Measurements from ENCODE around the gene MLANA.

MLANA gene, protein sequence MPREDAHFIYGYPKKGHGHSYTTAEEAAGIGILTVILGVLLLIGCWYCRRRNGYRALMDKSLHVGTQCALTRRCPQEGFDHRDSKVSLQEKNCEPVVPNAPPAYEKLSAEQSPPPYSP

DNA sequence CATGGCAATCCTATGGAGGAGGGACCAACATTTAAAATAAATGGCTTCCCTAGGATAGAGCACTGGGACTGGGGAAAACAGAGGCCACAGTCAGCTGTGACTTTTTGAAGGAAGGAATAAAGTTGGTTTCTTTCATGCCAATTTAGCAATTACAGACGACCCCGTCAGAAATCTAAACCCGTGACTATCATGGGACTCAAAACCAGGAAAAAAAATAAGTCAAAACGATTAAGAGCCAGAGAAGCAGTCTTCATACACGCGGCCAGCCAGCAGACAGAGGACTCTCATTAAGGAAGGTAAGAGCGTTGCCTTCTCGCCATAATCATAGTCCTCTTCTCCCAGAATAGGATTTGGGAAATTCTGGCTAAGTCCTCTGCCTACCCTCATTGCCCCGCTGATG, at the start of gene MLANA:
MLANA (plus strand) TSS at position 249 of the 400 bp plus-strand sequence. CDS start 1,586 bp downstream, outside the sequence.
- no peak for DNase-seq

DNA sequence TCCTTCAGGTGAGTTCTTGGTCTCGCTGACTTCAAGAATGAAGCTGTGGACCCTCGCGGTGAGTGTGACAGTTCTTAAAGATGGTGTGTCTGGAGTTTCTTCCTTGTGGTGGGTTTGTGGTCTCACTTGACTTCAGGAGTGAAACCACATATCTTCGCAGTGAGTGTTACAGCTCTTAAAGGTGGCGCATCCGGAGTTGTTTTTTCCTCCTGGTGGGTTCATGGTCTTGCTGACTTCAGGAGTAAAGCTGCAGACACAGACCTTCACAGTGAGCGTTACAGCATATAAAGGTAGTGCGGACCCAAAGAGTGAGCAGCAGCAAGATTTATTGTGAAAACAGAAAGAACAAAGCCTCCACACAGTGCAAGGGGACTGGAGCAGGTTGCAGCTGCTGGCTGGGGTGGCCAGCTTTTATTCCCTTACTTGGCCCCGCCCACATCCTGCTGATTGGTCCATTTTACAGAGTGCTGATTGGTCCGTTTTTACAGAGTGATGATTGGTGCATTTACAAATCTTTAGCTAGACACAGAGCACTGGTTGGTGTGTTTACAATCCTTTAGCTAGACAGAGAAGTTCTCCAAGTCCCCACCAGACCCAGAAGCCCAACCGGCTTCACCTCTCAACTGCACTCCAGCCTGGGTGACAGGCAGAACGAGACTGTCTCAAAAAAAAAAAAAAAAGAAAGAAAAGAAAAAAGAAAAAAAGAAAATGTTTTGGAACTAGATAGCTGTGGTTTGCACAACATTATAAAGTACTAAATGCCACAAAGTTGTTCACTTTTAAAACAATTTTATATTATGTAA, 48.7 kb upstream of the MLANA start:
- DNase-seq: no peak

DNA sequence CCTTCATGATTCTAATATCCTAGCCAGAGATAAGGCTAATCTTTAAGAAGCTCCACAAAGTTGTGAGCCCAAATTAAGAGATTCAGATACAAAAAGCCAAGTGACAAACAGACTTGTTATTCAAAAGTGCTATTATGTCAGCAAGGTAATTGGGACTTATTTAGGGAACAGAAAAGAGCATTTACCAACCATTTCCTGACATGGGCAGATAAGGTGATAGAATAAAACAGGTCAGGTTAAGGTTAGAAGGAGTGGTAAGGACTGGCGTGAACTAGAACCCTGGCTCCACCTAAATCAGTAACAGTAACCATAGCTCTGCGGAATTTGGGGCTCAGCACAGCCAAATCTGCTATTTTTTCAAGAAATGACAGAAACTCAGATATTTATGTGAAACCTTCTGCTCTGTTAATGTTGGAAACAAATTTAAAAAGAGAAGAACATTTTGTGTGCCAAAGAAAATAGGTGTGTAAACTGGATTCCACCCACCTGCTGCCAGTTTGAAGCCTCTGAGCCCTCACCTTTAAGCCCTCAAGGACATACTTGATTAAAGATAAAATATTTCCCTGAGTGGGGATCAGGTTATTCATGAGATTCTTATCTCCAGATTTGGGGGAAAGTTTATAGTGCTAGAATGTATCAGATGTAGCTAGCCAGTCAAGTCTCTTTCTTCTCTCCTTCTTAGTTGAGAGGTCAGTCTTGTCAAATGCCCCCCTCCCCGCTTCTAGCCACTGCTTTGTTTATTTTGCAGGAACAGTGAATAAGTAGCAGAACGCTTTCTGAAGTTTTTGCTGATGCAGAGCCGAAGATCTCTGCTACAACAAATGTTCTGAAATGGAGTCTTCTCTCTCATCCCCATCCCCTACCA, 47.5 kb upstream of the MLANA start:
- DNase-seq: no peak

DNA sequence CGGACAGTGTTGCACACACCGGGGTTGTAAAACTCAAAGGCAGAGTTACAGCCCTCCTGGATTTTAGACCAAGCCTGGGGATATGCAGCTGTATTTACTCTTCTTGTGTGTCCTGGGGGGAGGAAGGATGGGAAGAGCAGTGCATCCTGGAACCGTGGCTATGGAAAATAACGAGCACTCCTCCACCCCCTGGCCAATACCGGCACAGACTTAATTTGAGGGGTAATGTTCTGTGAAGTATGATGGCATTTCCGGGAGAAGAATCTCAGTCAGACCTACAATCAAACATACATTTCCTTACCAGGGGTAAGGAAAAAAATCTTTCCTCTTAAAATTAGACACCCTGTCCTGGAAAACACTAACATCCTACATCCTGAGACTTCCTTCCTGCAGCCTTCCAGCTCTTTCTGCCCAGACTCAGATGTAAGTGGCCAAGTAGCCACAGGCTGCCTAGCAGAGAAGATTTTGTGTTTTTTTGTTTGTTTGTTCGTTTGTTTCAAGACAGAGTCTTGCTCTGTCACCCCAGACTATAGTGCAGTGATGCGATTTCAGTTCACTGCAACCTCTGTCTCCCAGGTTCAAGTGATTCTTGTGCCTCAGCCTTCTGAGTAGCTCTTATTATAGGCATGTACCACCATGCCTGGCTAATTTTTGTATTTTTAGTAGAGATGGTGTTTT, 46.8 kb upstream of the MLANA start:
- DNase-seq: no peak

DNA sequence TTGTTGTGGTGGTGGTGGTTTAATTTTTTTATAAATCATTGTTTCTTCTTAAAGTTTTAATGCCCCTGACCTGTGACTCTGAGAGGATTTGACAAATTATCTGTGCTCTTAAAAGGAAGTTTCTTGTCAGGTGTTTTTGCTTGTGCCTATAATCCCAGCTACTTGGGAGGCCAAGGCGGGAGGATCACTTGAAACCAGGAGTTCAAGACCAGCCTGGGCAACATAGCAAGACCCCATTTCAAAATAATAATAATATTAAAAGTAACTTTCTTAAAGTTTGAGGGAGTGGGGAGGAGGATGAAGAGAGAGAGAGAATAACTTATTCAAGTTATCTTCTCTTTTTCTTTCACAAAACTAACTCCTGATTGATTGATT, 45.5 kb upstream of the MLANA start:
- DNase-seq: no peak

DNA sequence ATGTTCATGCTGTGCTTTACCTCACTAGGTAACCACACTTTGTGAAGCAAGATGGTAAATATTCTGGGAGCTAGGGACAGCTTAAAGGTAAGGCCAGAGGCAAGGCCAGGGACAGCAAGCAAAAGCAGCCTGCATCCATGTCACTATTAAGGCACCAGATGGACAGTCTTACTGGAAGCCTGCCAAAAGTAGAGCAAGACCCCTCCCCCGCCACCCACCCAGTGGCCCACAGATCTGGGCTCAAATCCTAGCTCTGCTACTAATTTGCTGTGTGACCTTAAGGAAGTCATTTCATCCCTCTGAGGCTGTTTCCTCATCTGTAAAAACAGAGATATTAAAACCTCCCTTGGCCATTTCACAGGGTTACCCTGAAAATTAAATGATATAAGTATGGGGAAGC, 44.6 kb upstream of the MLANA start:
- DNase-seq: no peak

DNA sequence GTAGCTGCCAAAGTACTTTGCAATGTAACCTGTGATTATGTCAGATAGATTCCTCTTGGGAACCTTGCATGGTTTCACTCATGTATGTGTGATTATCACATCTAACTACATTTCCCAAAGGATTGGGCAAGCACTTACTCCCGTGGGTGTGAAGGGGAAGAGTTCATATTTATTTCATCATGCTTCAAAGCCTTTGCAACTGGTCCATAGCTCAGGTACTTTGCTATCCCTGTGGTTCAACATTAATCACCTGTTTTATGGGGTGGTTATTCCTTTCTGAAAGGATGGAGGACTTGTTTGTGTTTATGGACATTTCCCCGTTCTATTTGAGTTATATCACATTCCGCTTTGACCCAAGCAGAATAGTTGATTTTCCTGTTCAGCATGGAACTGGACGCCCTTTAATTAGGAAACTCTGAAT, 44.2 kb upstream of the MLANA start:
- DNase-seq: no peak

DNA sequence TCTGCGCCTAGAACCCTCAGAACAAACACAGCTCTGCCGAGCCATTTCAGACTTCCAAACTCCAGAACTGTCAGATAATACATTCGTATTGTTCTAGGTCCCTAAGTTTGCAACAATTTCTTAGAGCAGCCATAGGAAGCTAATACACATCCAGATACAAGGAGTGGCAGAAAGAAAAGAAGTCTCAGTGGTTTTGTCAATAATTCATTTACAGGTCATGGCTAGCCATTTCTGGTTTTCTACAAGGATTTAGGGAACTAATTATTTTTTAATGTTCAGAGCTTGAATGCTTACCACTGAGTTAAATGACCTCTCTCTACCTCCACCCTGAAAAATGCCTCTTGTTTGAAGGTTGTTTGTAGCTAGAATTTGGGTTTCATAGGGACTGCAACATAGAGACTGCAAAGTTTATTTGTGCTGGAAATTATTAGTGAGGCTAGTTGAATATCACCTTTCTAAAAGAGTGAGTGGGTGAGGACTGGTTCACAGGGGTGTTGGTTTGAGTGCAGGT, 42.3 kb upstream of the MLANA start:
- DNase-seq: no peak

DNA sequence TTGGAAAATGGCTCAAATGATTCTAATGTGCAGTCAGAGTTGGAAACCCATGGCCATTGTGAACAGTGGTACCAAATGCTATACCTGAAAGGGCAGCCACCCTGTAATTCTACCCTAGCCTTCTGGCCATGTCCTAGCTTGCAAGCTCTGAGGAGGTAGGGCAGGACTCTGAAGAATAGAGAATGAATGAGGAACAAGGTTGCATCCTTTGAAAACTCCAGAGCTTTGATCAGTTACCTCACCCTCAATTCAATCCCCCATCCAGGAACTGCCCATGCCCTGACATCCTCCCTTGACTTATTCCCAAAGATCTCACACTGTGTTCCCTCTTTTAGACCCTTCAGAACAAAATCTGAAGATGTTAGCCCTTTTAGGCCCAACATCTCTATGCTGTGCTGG, 40.0 kb upstream of the MLANA start:
- DNase-seq: no peak

DNA sequence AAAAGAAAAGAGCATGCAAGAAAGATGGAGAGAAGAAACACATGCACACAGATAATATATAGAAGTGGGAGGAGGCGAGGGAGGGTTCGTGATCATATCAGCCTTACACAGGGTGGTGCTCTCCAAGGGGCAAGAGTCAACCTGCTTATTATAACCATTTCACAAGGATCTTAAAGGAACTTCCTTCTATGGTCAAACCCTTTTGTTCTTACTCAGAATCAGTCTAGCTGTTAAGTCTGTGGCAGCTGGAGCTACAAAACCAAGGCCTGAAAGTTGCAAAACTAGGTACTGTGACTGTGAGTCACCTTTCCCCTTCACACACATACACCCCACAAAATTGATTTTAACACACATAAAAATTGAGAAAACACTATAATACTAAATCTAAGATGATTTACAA, 39.2 kb upstream of the MLANA start:
- DNase-seq: peak; percentile 93 to 97

DNA sequence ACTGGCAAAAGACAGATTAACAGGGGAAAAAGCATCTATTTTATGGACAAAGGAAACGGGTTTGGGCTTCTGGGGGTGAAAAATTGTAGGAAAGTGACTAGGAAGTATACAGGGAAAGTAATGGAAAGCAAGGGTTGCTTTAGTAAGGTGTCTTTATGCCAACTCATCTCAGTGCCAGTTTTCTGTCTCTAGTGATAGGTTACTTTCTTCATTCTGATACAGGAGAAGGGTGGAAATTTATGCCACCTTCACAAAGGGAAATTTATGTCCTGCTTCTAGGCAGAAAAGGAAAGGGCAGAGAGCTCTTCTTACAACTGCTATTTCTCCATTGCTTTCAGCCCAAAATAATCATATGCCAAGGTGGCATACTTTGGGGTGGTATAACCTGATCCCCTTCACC, 37.7 kb upstream of the MLANA start:
- no peak for DNase-seq

DNA sequence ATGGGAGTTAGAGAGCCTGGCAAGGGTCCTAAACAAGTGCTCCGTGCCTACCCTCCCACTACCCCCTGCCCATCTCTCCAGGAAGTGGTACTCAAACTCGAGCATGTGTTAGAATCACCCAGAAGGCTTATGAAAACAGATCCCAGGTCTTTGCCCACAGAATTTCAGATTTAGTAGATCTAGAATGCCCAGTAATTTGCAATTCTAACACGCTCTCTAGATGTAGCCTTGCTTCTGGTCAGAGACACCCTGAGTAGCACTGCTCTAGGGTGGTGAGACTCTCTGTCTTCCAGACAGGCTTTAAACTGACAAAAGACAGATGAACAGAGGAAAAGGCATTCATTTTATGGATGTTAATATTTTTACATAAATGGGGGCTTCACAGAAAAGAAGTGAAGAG, 37.1 kb upstream of the MLANA start:
- no peak for DNase-seq

DNA sequence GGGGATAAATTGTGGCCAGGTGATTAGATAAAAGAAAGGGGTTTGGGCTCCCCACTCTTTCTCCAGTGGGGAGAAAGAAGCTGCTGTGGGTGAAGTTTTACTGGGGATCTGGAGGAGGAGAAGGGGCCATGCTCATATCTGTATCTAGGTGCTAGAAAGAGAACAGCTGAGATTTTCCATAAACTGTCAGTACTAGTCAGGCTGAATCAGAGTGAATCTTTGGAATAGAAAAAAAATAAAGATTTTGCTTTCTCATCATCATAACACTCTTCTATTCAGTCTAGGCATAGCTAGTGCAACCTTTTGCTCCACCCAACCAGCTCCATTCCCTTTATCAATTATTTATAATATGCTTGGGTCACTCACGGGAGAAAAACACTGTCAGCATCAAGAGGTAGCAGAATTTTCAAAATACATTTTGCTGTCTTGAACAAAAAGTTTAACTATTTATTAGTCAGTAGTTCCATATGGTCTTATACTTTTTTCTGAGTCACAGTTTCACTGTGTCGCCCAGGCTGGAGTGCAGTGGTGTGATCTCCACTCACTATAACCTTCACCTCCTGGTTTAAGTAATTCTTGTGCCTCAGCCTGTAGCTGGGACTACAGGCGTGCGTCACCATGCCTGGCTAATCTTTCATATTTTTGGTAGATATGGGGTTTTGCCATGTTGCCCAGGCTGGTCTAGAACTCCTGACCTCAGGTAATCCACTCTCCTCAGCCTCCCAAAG, 36.5 kb upstream of the MLANA start:
- DNase-seq: no peak

DNA sequence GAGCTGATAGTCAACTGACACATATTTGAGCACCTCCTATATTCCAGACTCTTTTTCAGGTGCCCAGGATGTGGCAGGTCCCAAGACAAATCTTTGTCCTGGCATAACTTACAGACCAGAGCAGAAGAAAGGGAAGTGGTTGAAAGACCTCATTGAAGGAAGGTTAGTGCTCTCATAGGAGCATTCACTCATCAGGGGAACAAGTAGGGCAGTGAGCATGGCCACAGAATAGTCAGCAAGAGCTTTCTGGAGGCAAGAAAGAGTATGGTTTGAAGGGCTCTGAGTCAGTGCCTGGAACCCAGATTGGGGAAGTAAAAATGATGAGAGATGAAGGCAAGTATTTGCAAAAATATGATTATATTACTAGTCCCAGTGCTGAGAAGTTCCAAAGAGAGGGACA, 32.8 kb upstream of the MLANA start:
- peak; percentile 50 to 54 for DNase-seq

DNA sequence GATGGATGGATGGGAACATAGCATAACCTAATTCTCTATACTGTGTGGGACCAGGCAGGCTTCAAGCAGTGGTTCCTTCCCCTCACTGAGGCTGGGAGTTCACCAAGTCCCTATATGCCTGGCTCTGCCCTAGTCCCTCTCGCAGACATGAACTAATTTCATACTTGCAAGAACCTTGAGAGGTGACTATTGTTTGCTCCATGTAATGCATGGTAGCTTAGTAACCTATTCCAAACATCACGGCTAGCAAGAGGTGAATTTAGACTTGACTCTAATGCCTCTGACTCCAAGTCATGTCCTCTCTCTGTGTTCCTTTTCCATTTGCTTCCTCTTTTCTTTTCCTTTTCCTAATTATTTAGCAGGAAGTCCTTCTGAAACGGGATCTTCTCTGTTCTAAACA, 31.9 kb upstream of the MLANA start:
- no peak for DNase-seq

DNA sequence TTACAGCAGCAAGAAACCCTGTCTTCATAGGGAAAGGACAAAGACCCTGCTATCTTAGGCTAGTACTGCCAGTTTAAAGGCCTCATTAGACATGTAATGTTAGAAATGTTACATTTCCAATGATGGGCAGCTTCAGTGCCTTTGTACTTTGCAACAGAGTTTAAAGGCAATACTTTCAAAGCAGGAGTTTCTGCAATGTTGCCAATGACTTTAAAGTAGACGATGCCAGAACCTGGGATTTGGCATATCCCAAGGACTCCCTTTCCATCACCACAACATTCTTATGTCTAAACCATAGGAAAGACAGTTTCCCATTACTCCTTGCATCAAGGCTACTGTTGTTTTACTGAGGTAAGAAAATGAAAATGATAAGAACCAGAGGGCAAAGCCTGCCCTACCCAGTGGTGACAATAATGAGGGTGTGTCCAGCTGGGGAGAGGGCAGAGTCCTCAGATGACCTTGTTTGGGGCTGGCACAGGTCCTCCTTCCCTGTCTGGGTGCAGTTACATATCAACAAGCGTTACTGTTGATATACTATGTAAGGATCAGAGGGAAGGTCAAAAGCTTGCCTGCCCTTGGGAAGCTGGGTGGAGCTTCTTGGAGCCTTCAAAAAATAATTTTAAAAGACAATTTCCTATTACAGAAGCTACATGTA, 27.5 kb upstream of the MLANA start:
- no peak for DNase-seq

DNA sequence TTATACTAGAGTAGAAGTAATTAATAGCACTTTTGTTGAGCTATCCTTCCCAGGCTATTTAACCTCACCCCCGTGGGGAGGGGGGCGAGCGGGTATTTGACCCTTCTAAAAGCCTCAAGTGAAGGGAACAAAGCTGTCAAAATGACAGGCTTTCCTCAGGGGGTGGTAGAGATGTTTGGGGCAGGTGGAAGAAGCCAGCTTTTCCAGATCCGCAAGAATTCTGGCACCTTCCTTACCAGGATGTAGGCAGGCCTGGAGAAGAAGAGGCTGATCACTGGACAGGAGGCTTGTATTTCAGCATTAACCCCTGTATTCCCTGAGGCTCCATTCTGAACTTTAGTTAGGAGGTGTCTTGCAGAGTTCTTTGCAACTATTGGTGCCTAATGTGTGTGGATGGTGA, 26.2 kb upstream of the MLANA start:
- DNase-seq: no peak

DNA sequence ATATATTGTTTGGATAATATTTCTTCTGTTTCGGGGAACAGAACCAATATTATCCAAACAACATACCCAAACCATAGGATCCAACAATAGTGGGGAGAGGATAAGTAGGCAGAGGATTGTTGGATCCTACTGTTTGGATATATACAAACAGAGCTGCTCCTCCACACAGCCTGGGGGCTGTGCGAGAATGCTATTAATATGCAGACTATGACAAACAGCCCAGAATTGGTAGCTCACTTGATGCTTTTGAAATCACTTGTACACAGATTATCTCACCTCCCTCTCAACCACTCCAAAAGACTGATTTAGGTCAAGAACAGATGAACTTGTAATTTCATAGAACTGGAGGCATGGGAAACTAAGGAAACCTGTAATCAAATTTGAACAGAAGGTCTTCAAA, 24.4 kb upstream of the MLANA start:
- DNase-seq: no peak

DNA sequence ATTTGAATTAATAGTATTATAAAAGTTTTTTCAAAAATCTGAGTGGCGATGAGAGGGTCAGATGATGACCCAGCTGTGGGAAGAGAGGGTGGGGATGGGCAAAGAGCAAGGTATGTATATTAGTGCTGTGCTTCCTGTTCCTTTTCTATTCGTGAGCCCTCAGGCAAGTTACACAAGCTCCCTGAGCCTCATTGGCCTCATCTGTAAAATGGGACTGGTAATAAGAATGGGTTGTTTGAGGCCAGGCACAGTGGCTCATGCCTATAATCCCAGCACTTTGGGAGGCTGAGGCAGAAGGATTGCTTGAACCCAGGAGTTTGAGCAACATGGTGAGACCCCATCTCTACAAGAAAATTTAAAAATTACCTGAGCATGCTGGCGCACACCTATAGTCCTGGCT, 24.0 kb upstream of the MLANA start:
- no peak for DNase-seq

DNA sequence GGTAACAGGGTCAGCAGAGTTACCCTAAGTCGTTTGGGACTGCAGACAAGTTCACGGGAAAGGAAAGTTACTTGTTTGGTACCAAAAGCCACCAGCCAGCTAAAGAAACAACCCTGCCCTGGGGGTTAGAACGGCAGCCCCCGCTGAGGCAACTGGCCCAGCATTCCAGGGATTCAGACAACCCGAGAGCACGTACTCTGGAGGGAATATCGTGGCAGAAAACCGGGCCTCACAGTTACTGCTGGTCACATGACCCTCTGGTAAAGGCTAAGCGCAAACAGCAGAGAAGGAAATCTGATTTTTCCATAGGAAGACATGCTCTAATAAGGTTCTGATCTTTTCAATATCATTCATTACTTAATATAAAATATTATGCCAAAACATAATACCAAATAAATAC, 22.5 kb upstream of the MLANA start:
- no peak for DNase-seq

DNA sequence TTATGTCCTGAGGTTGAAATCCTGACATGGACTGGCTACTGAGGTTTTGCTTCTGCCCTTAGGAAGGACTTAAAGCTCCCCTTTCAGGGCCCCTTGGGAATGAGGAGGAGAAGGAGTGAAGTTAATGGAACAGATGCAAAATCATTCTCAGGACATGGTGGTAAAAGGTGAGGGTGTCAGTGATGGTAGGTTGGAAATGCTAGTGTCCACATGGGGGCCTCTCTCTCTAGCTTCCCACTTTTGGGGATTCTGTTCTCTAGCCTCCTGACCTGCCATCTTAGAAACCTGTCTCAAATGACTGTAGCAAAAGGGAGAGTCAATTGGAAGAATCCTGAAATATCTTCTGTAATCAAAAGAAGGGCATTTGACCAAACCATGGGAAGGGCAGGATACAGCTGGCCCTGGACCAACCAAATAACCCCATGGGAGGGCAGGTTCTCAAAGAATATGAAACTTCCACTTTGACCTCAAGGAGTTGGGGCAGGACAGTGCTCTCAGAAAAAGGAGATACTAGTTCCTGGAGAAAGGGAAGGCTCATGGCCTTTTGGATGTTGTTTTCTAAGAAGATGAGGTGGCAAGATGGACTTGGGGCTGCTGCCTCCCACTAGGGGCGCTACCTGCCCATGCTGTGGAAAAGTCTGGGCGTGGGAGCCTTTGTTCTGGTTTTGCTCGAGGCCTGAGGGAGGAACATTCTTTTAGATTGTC, 21.2 kb upstream of the MLANA start:
- no peak for DNase-seq

DNA sequence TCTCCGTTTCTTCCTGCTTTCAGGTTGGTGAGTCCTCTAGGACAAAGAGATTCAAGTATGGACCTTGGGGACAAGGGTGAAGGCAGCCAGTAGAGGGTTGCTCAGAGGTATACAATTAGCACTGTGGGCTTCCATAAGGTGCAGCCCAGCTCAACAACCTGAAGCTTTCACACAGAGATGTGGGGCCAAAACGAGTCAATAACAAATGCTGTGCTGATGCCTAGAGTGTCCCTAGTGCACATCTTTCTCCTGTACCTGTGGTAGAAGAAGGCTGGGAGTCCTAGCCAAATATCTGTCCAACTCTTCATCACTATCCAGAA, 20.7 kb upstream of the MLANA start:
- no peak for DNase-seq

Measured in AML-193 (cell line).